Bone marrow (tissue), 2 donors: ENCODE data around the gene ERC2.

Experiments used
- DNase-seq, 2 donors: peaks; one replicate each; lab custom pipeline; 2025; lab: John Stamatoyannopoulos, UW

Gene ERC2

GRCh38 chr3:55492976-55493375, 975.3 kb downstream of the ERC2 start:
- no peak for DNase-seq

GRCh38 chr3:55491296-55491816, 976.9 kb downstream of the ERC2 start:
- DNase-seq = no peak

- DNase-seq = no peak
These were observed 977.9 kb downstream of the ERC2 start for GRCh38 chr3:55490276-55490913.

DNA sequence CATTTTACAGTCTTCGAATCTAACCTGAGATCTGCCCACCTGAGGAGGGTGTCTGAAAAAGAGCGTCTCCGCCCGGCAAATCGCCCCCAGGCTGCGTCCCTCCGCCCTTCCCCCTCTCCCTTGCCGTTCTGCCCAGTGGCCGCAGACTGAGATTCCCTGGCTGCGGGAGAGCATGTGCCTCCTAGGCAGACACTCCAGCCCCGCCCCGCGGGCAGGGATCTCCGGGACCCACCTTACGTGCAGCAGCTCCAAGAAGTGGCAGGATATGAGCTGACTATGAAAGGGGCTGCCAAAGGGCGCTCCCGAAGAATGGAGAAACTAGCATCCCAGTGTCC, 978.5 kb downstream of the ERC2 start:
- no peak for DNase-seq

DNA sequence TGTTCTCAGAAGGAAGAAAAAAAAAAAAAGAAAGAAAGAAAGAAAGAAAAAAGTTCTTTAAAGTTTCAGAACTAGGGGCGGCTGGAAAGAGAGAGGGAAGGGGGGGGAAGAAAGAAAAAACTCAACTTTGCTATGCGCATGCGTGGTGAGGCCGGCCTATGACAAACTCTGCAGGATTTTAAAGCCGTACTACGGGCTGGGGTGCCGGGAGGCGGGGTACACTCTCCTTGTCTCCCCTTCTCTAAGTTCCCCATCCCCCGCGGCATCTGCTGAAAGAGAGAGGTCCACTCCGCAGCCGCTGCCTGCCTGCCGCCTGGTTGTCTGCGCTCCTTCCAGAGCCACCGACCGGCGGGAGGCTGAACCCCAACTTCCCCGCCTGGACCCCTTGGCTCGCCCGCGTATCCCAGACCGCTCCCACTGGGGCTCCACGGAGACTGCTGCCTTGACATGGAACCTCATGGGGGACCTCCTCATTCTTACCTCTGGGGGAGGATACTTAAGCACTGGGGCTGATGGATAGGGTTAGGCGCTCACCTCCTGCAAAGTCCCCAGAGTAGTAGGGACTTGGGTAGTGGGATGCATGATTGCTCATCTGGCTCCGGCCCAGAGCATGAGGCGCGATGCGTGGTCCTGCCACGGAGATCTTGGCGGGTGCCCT, 979.7 kb downstream of the ERC2 start:
- DNase-seq = no peak

DNA sequence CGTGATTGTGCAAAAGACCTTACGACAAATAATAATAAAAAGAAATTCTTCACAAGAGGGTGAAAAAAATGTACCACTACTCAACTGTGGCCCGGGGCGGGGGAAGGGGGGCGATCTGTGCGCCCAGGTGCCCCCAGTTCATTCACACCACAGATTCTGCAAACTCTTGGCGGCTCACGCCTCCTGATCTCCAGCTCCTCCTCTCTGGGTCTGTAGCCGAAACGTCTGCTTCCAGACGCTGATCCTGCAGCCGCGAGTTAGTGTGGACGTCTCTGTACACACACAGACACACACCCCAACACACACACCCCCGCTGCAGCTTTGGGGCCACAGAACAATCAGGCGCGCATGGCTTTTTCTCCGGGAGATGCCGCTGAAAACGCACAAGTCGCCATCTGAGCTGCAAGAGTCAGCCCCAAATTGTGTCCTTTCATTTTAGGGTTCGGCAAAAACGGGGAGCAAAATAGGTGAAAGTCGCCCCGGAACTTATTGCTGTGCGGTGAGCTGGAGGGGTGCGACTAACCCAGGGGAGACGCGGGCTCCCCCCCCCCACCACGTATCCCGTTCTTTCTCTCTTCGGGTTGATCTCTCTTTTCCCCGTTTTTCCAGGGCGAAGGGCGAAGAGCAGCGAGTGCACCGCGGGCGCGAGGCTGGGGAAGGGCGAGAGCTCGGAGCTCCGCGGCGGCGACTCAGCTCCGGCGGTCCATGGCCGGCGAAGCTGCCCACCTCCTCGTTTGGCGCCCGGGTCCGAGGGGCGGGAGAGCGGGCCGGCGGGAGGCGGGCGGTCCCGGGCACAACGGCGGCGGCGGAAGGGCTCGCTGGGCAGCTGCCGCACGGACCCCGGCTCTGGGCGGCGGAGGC, 980.7 kb downstream of the ERC2 start:
- DNase-seq = no peak

DNA sequence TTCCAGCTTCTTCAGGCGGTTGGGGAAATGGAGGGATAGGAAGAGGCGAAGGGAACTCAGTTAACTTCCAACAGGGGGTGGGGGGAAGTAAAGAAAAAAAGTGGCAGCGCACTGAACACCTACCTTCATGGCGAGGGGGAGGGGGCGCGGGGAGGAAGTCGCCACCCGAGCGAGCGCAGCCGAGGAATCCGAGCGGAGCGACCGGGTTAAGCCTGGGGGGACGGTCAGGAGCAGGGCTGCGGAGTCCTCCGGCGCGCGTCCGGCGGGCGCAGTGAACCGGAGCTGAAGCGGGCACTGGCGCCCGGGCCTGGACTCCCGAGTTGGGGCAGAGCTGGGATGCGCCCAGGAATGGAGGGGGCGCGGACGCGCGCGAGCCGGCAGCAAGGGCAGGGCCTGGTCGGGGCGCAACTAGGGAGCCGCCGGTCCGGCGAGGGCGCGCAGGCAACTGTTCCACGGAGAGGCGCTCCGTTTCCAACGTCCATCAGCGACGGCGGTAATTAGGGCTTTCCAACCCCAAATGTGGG, 981.3 kb downstream of the ERC2 start, which contains the start of gene WNT5A:
Gene WNT5A, minus strand, starts transcription at position 450 of the 524 bp plus-strand sequence. Its CDS starts 321 bp downstream, at position 129.
- no peak for DNase-seq

GRCh38 chr3:55486101-55486856, 982.0 kb downstream of the ERC2 start:
- DNase-seq = no peak

GRCh38 chr3:55484801-55485791, 983.2 kb downstream of the ERC2 start:
- DNase-seq = no peak

- DNase-seq = no peak
These were observed 984.0 kb downstream of the ERC2 start for GRCh38 chr3:55484191-55484689.

- no peak for DNase-seq
These were observed 984.8 kb downstream of the ERC2 start for GRCh38 chr3:55483196-55484095.

DNA sequence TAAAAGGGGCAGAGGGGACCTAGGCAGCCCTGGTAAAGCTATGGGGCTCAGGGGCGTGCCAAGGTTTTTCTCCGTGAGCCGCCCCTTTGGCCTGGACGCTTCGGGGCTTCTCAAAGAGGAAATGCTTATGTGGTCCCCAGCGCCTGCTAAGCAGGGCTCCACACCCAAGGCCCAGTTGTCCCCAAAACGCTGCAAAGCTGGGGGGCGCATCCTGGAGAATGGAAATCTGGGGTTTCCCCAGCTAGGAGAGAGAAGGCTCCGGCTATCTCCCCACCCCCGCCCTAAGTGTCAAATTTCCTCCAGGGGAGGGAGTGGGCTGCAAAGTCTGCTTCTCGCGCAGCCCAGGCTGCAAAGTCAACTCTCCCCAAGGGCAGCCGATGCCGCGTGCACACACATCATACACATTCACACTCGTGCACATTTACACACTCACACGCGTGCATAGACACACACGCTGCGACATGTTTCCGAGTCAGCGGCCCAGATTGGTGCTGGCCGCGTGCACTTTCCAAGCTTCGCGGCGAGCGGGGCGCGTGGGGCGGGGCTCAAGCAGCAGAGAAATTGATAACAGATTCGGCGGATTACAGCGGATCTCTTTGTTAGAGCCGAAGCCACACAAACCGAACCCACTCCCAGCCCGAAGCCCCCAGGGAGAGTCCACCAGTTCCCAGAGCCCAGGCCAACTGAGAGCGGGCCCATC, 985.6 kb downstream of the ERC2 start:
- DNase-seq = no peak

DNA sequence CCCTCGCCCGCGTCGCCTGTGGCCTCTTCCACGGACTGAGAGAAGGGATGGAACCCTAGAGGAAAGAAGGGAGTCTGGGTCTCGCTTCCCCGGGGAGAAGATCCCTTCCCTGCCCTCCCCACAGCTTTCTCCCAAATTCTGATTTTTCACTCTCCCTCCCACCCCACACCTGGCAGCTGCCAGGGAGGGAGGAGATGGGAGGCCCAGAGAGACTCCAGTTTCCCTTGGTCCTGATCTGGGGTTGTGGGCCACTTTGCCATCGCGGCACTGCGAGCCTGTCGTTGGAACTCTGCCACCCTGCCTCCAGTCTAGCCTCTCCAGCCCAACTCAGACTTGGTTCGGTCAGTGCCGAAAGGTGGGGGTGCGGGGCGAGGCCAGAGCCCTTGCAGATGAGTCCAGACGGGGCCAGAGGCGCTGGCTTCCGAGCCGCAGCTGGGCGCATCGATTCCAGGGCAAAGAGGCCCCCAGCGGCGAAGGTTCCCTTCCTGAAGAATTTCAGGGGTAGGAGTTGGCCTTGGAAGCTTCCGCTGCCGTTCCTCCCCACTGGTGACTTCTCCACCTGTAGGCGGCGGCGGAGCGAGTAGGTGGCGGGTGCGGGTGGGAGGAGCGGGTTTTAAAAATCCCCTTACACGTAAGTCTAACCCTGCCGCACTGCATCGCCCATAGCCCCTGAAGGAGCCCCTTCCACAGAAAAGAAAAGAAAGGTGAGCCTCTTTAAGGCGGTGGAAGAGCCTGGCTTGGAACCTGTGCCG, 986.3 kb downstream of the ERC2 start:
- DNase-seq = no peak

GRCh38 chr3:55480911-55481743, 987.1 kb downstream of the ERC2 start:
- DNase-seq = no peak

GRCh38 chr3:55477306-55478303, 990.7 kb downstream of the ERC2 start:
- DNase-seq = no peak

- DNase-seq = no peak
These were observed 991.8 kb downstream of the ERC2 start for GRCh38 chr3:55476515-55476914.
